GM19324 (cell line): ENCODE measurements around the gene OXCT1.
"Not testable (repeated sequence)": the region's sequence is repeated elsewhere in the genome, so short reads cannot be mapped to it uniquely, and the experiment has no call there.

ENCODE experiments used
- ATAC-seq: cut with Tn5 transposase; IDR thresholded peaks from one replicate; pipeline ENCODE4 v1.9.1; 2021; ENCODE audit warnings: mild to moderate bottlenecking, moderate library complexity; ENCODE audit not compliant: unreplicated experiment, low FRiP score

OXCT1 gene

DNA sequence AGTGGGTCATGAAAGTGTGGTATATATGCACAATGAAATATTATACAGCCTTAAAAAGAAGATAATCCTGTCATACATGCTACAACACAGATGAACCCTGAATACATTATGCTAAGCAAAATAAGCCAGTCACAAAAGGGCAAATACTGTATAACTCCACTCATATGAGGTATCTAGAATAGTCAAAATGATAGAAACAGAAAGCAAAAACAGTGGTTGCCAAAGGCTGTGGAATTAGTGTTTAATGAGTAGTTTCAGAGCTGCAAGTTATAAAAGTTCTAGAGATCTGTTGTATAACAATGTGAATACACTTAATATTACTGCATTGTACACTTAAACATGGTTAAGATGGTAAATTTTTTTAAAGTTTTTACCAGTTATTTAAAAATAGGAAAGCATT is 135.0 kb downstream of the OXCT1 start:
- peak; percentile 86 for ATAC-seq

DNA sequence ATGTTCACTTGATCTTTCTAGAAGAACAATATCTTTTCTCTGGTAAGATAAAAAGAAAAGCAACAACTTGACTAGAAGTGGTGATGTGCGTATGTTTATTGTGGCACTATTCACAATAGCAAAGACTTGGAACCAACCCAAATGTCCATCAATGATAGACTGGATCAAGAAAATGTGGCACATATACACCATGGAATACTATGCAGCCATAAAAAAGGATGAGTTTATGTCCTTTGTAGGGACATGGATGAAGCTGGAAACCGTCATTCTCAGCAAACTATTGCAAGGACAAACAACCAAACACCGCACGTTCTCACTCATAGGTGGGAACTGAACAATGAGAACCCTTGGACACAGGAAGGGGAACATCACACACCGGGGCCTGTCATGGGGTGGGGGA is 140.8 kb downstream of the OXCT1 start:
- not testable (repeated sequence) for ATAC-seq

GRCh38 chr5:41728281-41728680 is 141.9 kb downstream of the OXCT1 start:
- ATAC-seq: no peak

DNA sequence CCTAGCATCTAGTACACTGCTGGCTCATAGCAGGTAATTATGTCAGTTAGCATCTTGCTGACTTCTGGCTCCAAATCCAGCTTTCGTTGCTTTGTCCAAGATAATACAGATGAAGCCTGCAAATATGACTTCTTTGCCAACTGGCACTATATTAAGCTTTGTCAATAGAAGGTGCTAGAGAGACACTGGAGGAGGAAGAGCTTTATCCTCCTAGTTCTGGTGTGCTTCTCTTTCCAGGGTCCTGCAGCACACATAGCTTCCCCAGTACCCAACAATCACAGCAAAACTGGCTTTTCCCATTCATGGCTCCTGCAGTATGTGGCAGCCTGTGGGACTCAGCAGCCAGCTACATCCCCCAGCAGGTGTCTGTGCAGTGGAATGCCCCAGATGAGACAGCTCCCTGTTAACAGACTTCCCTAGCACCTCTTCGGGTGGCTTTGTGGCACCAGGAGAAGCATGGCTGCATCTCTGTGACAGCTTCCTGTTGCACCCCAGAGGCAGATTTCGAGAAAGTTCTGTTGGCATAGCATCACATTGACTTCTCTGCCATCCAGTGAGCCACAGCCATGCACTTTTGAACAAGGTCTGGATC is 147.8 kb downstream of the OXCT1 start:
- ATAC-seq: no peak

DNA sequence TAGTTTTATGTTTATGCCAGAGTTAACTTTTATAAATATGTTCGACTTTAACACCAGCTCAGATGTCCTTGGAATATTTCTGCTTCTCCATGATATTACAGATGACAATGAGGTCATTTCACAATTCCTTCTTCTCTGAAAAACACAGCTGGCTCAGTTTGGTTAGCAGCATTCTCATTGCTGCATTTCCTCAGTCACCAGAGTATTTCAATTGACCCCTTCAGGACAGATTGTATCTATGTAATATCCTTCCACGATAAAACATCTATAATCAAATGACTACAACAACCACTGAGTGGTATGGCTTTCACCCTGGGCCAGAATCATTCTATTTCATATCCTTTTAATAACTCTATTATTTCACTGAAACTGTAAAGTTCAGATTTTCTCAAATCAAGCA is 148.7 kb downstream of the OXCT1 start:
- no peak for ATAC-seq

- no peak for ATAC-seq
Observed at GRCh38 chr5:41716382-41716781, 153.8 kb downstream of the OXCT1 start.

DNA sequence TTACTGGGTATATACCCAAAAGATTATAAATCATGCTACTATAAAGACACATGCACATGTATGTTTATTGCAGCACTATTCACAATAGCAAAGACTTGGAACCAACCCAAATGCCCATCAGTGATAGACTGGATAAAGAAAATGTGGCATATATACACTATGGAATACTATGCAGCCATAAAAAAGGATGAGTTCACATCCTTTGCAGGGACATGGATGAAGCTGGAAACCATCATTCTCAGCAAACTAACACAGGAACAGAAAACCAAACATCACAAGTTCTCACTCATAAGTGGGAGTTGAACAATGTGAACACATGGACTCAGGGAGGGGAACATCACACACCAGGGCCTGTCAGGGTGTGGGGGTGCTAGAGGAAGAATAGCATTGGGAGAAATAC is 155.8 kb downstream of the OXCT1 start:
- not testable (repeated sequence) for ATAC-seq

DNA sequence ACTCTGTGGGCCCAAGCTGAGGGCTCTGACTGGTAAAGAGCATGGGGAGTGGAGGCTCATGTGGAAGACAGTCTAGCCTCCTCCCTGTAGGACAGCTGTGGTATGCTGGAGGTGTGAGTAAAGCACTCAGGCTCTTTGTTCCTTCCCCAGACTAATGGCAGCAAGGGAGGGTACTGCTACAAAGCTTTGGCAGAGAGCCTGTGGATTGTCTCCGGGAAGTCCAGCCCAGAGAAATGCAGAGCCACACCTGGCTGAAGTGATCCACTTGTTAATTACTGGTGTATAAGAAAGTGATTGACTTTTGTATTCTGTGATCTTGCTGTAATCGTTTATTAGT is 161.7 kb downstream of the OXCT1 start:
- peak; percentile 39 for ATAC-seq

- ATAC-seq: peak; percentile 76
Observed at GRCh38 chr5:41707853-41708603, 162.2 kb downstream of the OXCT1 start.

GRCh38 chr5:41695920-41696582 is 174.2 kb downstream of the OXCT1 start:
- peak; percentile 69 for ATAC-seq

DNA sequence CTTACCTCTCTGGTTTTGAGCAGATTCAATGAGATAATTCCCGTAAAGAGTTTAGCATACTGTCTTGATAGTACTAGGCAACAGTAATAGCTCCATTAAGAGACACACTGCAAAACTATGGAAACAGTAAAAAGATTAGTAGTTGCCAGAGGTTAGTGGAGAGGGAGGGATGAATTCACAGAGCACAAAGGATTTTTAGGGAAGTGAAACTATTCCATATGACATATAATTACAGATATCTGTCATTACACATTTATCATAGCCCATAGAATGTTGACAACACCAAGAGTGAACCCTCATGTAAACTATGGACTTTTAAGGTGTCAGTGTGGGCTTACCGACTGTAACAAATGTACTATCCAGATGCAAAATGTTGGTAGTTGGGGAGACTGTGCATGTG is 183.5 kb downstream of the OXCT1 start:
- no peak for ATAC-seq

DNA sequence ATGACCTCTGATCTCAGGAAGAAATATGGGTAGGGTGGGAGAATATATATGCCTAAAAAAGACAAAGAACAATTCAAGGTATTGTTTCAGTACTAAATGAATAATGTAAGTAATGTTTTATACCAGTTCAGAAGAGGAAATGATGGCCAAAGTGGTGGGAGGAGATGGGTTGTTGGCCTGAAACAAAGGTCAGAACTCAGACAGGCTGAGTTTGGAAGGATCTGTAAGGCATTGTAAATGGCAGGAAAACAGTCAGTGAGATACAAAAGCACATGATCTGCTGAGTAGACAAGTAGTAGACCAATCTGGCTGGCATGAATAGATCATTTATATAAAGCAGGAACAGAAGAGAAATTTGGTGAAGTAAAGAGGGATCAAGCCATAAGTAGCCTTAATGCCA is 184.0 kb downstream of the OXCT1 start:
- no peak for ATAC-seq

DNA sequence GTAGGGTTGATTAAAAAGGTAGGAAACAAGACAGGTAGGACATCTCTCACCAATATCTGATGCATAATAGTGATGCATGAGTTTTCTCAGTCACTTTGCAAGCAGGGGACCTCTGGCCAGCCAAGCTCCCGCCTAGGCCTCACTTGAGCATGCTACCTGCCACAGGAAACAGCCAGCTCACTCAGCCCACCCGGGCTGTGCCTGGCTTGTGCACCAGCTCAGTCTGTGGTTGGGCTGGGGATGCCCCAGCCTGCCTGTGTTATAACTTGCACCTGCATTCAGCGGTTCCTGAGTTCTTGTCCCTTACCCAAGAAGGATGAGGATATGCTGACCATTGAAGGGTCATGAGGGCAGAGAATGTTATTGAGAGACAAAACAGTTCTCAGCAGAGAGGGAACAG is 187.0 kb downstream of the OXCT1 start:
- ATAC-seq: no peak

DNA sequence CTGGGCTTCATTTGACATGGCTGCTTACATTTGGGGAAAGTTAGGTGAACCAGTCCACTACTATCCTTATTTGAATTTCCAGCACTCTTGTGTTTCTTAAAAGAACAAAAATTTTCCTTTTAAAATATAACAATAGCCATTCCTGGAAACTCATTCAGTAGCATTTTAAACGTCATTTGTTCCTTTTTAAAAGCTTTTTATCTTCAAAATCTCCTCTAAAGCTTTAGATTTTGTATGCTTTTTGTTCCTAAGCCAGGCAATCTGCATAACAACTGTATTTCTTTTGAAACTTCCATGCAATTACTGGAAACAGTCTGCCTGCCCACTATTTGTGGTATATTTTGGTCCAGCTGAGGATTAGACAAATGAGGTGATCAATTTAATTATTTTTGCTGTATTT is 187.6 kb downstream of the OXCT1 start:
- ATAC-seq: no peak

- no peak for ATAC-seq
Observed at GRCh38 chr5:41681840-41682239, 188.4 kb downstream of the OXCT1 start.
